GM12801 (cell line): ENCODE measurements around the gene FLYWCH1.

ENCODE experiments used
- CTCF ChIP-seq: IDR thresholded peaks from one replicate; pipeline ENCODE4 v1.5.1; 2011; ENCODE audit warnings: control low read depth; ENCODE audit not compliant: insufficient read length; ENCODE audit errors: extremely low read depth

FLYWCH1 gene

DNA sequence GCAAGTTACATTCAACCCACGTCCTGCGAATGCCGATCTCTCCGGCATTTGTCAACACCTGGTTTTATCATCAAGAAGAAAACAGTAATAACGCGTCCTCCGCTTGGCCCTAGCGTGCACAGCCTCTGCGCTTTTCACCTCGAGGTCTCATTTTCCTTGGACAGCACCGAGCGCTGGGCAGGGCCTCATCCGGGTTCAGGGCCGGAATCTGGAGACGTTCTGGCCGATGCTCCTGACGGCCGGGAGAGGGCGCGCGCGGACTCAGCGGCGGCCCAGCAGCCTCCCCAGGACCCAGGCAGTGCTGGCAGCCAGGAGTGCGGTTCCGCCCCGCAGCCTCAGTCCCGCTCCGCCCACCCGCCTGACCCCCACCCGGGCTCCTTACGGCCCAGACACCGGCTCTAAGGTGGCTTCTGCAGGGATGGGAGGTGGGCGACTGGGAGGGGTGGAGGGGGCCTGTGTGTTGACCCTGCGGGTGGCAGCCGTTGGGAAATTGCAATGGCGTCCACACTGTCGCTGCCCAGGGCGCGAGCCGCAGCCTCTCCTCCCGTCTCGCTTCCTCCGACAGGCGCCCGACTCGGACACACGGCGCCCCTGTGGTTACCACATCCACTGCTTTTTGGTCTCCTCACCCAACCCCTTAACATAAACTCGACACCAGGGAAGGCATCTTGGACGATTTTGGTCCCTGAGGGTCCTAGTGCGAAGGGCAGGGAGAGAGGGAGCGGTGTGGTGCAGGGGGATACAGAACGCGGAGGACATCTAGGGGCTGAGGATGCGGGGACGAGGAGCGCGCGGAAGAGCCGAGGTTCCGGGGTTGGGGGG lies 7.4 kb upstream of the FLYWCH1 start:
- no peak for TF ChIP-seq CTCF

DNA sequence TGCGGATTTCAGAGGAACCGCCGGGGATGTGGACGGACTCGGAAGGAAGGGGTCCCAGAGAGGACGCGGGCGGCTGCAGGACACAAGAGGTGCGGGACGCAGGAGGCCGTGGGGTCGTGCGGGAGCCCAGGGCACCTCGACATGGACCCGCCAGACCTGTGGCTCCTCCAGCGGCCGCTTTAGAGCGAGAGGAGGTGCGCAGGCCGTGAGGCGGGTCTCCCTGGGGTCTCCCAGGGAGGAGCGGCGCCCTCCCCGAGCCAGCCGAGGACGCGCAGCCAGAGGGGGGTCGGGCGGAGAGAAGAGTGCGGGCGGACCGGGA lies 6.8 kb upstream of the FLYWCH1 start:
- TF ChIP-seq CTCF = no peak

DNA sequence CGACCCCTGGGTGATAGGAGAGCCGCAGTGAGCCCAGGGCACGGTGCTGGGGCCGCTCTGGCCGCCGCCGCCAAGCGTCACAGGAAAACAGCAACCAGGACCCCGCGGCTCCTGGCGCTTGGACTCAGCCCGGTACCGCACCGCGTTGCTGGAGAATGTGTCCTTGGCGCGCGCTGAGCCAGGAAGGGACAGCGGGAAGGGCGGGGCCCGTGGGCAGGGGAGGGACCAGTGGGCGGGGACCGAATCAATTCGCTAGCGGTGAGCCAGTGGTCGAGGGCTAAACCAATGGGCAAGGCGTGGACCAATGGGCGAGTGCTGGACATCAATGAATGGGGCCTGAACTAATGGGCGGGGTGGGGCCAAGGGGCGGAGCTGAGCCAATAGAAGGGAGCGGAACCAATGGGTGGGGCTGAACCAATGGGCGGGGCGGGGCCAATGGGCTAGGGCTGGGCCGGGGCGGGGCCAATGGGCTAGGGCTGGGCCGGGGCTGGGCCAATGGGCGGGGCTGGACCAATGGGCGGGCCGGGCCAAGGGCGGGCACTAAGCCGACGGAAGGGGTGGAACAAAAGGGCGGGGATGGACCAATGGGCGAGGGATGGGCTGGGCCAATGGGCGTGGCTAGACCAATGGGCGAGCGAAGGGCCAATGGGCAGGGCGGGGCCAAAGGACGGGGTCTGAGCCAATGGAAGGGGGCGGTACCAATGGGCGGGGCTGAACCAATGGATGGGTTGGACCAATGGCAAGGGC lies 6.3 kb upstream of the FLYWCH1 start:
- TF ChIP-seq CTCF = no peak

DNA sequence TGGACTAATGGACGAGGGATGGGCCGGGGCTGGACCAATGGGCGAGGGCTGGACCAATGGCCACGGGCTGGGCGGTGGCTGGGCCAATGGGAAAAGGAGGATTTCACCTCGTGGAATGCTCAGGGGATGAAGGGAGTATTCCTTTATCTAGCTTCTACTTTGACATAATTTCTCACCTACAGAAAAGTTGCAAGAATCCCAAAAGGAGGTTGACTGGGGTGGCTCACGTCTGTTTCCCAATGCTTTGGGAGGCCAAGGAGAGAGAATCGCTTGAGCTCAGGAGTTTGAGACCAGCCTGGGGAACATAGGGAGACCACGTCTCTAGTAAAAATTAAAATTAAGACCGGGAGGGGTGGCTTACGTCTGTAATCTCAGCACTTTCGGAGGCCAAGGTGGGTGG lies 5.7 kb upstream of the FLYWCH1 start:
- TF ChIP-seq CTCF = no peak

DNA sequence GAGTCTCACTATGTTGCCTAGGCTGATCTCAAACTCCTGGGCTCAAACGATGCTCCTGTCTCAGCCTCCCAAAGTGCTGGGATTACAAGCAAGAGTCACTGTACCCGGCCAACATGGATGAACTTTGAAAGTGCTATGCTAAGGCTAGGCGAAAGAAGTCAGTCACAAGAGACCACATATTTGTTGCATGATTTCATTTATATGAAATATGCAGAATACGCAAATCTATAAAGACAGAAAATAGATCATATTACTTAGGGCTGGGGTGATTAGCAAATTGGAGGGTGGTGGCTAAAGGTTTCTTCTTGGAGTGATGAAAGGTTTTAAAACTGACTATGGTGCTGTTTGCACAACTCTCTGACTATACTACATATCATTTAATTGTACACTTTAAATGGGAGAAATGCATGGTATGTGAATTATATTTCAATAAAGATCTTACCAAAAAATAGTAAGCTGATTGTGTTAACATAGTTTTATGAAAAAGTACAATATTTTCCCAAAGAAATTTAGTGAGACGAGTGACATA lies 1.2 kb upstream of the FLYWCH1 start:
- no peak for TF ChIP-seq CTCF

GRCh38 chr16:2912330-2913199 lies 834 bp downstream of the FLYWCH1 start:
- no peak for TF ChIP-seq CTCF

- TF ChIP-seq CTCF = no peak
Observed at GRCh38 chr16:2913603-2914002, 1.9 kb downstream of the FLYWCH1 start.
